Endodermal cell (in vitro differentiated cells): Measurements from ENCODE around the gene NOD1. TPM values are rescaled to one million over a fixed set of nuclear protein-coding genes. Genes with fewer than 3 reads are reported as not detected.

Experiments used
- DNase-seq: peaks from one replicate; pipeline ENCODE4 v3.0.0-alpha.2; 2017
- H3K27ac ChIP-seq: 2 replicates; pipeline ENCODE4 v1.5.1; 2013; ENCODE audit warnings: mild to moderate bottlenecking, low read depth, low read length, moderate library complexity
- H3K27me3 ChIP-seq: 2 replicates; pipeline ENCODE4 v1.6.1; 2013; ENCODE audit warnings: mild to moderate bottlenecking, low read length, moderate library complexity; ENCODE audit not compliant: insufficient read depth, control insufficient read depth, poor library complexity, severe bottlenecking
- H3K36me3 ChIP-seq: 2 replicates; pipeline ENCODE4 v1.7.0; 2013; ENCODE audit warnings: mild to moderate bottlenecking, low read length, moderate library complexity; ENCODE audit not compliant: control insufficient read depth, insufficient read depth
- H3K4me1 ChIP-seq: one replicate; pipeline ENCODE4 v1.7.0; 2013; ENCODE audit warnings: low read length; ENCODE audit not compliant: control insufficient read depth, insufficient read depth
- H3K4me3 ChIP-seq: 2 replicates; pipeline ENCODE4 v1.5.1; 2013; ENCODE audit warnings: mild to moderate bottlenecking, low read length, moderate library complexity
- H3K9ac ChIP-seq: 2 replicates; pipeline ENCODE4 v1.6.1; 2013; ENCODE audit warnings: mild to moderate bottlenecking, low read length, moderate library complexity; ENCODE audit not compliant: poor library complexity, severe bottlenecking; ENCODE audit errors: extremely low read depth
- H3K9me3 ChIP-seq: 2 replicates; pipeline ENCODE4 v1.6.1; 2013; ENCODE audit warnings: mild to moderate bottlenecking, low read length, moderate library complexity; ENCODE audit not compliant: control insufficient read depth
- H3K27ac Mint-ChIP-seq: 2 replicates; pipeline ENCODE4 v1.8.0; 2020; ENCODE audit warnings: mixed read lengths
- H3K27me3 Mint-ChIP-seq: 2 replicates; pipeline ENCODE4 v1.8.0; 2021; ENCODE audit warnings: mild to moderate bottlenecking, mixed read lengths; ENCODE audit not compliant: insufficient read depth
- H3K36me3 Mint-ChIP-seq: 2 replicates; pipeline ENCODE4 v1.8.0; 2020; ENCODE audit warnings: low read depth, mixed read lengths
- H3K4me1 Mint-ChIP-seq: 2 replicates; pipeline ENCODE4 v1.8.0; 2020; ENCODE audit warnings: mixed read lengths
- H3K4me3 Mint-ChIP-seq: 2 replicates; pipeline ENCODE4 v1.8.0; 2020; ENCODE audit warnings: mild to moderate bottlenecking, moderate library complexity, mixed read lengths
- H3K9me3 Mint-ChIP-seq: 2 replicates; pipeline ENCODE4 v1.8.0; 2020; ENCODE audit warnings: mild to moderate bottlenecking, mixed read lengths
- WGBS, 2 experiments: methylation state at CpG; one replicate each; pipeline versions ENCODE4 v1.1.5 to v1.1.7; 2013; ENCODE audit warnings: missing lambda C conversion rate in 2 of 2, mixed read lengths in 1 of 2; ENCODE audit not compliant: insufficient coverage in 1 of 2, insufficient read length in 1 of 2; 5-methylcytosine and 5-hydroxymethylcytosine counted together
- total RNA-seq, 2 donors: library from RNA; stranded (reverse); fragmentation: NEBNext Ultra II Directional in 1 of 2; extraction: Animal tissue kit (Norgen Biotek cat#: 25700) in 1 of 2; gene quantifications; 2 replicates in 1 of 2; 3 replicates in 1 of 2; pipeline ENCODE4 v1.2.1, GENCODE V29; 2021
- TF ChIP-seq, protein P1 (sequence below): fragments of 200-600 bp; sonication (generic); conservative IDR thresholded peaks from 2 replicates; pipeline ENCODE4 v1.5.0; 2021; ENCODE audit warnings: antibody characterized with exemption, mild to moderate bottlenecking

Gene NOD1
- total RNA-seq, 2 donors from 2014 or later, result 3.3 to 3.4 TPM

DNA sequence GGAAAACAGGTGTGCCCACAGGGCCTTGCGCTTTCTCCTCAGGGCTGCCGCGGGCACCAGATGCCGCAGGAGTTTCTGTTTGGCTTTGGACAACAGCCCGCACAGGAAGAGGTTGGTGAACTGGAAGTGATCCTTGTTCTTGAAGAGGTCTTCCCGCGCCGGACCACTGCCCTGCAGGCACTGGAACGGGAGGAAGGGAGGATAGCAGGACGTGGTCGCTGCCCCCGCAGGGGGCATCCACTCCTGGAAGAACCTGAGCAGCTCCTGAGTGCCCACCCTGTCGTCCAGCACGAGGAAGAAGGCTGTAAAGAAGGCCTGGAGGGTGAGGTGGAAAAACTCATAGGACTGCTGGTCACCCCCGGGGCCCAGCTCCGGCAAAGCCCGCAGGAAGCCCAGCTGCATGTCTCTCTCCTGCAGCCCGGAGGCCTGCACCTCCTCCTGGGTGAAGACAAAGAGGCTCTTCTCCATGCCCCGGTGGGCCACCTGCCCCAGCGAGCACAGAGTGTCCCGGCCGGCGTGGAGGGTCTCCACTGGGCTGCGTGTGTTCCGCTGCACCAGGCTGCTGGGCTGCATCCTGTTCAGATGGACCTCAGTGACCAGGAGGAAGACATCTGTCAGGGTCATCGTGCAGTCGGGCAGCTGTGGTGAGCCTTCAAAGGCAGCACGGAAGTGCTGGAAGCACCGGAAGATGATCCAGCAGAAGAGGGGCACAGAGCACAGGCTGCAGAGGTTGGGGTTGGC is 26.9 kb downstream of the NOD1 start:
- 89 to 90% methylated on average over 16 to 29 of the region's 29 CpGs for WGBS, 2 experiments
- Mint-ChIP-seq H3K4me3 (no peak overlapping the region), H3K36me3 (no peaks in the 10 kb centered on the region), H3K27ac (no peak overlapping the region), H3K9me3 (no peaks in the 10 kb centered on the region), H3K27me3 (no peaks in the 10 kb centered on the region), H3K4me1 (no peaks in the 10 kb centered on the region)
- H3K4me1 ChIP-seq, result no peaks in the 10 kb centered on the region
- TF ChIP-seq, protein P1, sequence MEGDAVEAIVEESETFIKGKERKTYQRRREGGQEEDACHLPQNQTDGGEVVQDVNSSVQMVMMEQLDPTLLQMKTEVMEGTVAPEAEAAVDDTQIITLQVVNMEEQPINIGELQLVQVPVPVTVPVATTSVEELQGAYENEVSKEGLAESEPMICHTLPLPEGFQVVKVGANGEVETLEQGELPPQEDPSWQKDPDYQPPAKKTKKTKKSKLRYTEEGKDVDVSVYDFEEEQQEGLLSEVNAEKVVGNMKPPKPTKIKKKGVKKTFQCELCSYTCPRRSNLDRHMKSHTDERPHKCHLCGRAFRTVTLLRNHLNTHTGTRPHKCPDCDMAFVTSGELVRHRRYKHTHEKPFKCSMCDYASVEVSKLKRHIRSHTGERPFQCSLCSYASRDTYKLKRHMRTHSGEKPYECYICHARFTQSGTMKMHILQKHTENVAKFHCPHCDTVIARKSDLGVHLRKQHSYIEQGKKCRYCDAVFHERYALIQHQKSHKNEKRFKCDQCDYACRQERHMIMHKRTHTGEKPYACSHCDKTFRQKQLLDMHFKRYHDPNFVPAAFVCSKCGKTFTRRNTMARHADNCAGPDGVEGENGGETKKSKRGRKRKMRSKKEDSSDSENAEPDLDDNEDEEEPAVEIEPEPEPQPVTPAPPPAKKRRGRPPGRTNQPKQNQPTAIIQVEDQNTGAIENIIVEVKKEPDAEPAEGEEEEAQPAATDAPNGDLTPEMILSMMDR, result no peak
- no peak overlapping the region for H3K9ac ChIP-seq
- H3K36me3 ChIP-seq, result no peaks in the 10 kb centered on the region
- no peak for DNase-seq
- no peaks in the 10 kb centered on the region for H3K27me3 ChIP-seq
- no peak overlapping the region for H3K4me3 ChIP-seq
- no peaks in the 10 kb centered on the region for H3K9me3 ChIP-seq
- H3K27ac ChIP-seq, result no peak overlapping the region

GRCh38 chr7:30450983-30451497 is 27.5 kb downstream of the NOD1 start:
- DNase-seq, result no peak
- Mint-ChIP-seq H3K36me3 (peaks cover 2% of the 10 kb centered on the region), H3K4me3 (no peak overlapping the region), H3K9me3 (peaks cover under 1% of the 10 kb centered on the region), H3K27me3 (no peaks in the 10 kb centered on the region), H3K27ac (no peak overlapping the region), H3K4me1 (no peaks in the 10 kb centered on the region)
- Histone ChIP-seq H3K4me1 (no peaks in the 10 kb centered on the region), H3K36me3 (no peaks in the 10 kb centered on the region), H3K27me3 (no peaks in the 10 kb centered on the region), H3K9me3 (no peaks in the 10 kb centered on the region), H3K4me3 (no peak overlapping the region), H3K27ac (no peak overlapping the region), H3K9ac (no peak overlapping the region)
- TF ChIP-seq, protein P1, result no peak
- 93 to 96% methylated on average over 20 to 22 of the region's 22 CpGs for WGBS, 2 experiments

- Histone ChIP-seq H3K27ac (no peak overlapping the region), H3K36me3 (no peaks in the 10 kb centered on the region), H3K9ac (no peak overlapping the region), H3K4me3 (no peak overlapping the region), H3K27me3 (no peaks in the 10 kb centered on the region), H3K4me1 (no peaks in the 10 kb centered on the region), H3K9me3 (no peaks in the 10 kb centered on the region)
- no peak overlapping the region for H3K27ac Mint-ChIP-seq
- no peaks in the 10 kb centered on the region for H3K4me1 Mint-ChIP-seq
- H3K27me3 Mint-ChIP-seq, result no peaks in the 10 kb centered on the region
- WGBS, 2 experiments, result 77 to 78% methylated on average over 5 to 6 of the region's 6 CpGs
- TF ChIP-seq, protein P1, result no peak
- H3K4me3 Mint-ChIP-seq, result no peak overlapping the region
- peaks cover 5% of the 10 kb centered on the region for H3K9me3 Mint-ChIP-seq
- no peak for DNase-seq
- peaks cover 5% of the 10 kb centered on the region for H3K36me3 Mint-ChIP-seq
Observed at GRCh38 chr7:30450240-30450982, 28.2 kb downstream of the NOD1 start.
